ENCODE measurements around the gene SLC30A1. TPM values are rescaled to one million over a fixed set of nuclear protein-coding genes. Genes with fewer than 3 reads are reported as not detected.

The SLC30A1 gene
- total and polyA plus RNA-seq, 2 of the 13 experiments (the other 11 are each of a cell fraction or from before 2014, with no cell fraction given), result 5.9 to 24.4 TPM

DNA sequence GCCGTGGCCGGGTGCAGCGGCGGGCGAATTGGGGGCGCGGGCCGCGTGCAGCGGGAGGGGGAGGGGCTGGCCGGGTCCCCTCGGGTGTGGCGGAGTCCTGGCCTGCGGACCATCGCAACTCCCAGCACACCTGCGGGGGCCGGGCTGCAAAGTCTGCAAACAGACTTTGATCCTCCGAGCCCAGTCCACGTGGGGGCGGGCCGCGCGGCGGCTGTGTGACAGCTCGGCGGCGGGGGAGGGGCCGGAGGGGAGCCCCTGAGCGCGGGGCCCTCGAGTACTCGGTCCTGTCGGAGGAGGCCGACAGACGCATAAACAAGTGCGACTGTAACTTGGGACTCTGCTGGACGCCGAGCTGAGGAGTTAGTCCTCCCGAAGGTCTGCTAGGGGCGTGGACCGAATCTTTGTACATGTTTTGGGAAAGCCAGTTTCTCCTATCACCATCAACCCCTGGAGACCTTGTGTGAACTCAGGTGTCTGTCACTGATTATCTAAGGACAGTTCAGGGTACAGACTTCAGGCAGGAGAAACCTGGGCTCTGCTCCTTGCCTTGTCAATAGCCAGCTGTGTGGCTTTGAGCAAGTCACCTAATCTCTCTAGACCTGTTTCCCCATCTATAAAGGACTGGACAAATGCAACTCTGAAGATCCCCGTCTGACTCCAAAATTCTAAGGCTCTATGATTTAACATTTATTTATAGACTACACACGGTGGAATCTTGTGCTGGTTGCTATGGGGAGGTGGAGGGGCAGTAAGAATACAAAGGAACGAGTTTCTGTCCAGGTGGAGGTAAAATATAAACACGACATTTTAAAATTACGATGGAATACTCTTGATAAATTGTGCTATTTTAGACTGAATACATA lies 710 bp upstream of the SLC30A1 start (continued):
- TF ChIP-seq, protein P1, sequence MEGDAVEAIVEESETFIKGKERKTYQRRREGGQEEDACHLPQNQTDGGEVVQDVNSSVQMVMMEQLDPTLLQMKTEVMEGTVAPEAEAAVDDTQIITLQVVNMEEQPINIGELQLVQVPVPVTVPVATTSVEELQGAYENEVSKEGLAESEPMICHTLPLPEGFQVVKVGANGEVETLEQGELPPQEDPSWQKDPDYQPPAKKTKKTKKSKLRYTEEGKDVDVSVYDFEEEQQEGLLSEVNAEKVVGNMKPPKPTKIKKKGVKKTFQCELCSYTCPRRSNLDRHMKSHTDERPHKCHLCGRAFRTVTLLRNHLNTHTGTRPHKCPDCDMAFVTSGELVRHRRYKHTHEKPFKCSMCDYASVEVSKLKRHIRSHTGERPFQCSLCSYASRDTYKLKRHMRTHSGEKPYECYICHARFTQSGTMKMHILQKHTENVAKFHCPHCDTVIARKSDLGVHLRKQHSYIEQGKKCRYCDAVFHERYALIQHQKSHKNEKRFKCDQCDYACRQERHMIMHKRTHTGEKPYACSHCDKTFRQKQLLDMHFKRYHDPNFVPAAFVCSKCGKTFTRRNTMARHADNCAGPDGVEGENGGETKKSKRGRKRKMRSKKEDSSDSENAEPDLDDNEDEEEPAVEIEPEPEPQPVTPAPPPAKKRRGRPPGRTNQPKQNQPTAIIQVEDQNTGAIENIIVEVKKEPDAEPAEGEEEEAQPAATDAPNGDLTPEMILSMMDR (CRISPR knock-in tag; IDR thresholded peaks at IDR 0.05), result no peak
- TF ChIP-seq CEBPG (CRISPR knock-in tag; IDR thresholded peaks at IDR 0.05) (no peak), GPN1 (CRISPR knock-in tag; IDR thresholded peaks at IDR 0.05; ENCODE audit: borderline replicate concordance) (no peak), ERF (CRISPR knock-in tag; IDR thresholded peaks at IDR 0.05) (no peak), ZBTB42 (CRISPR knock-in tag; IDR thresholded peaks at IDR 0.05) (no peak; the same call in 1 of the 2 replicates), NFE2 (CRISPR knock-in tag; IDR thresholded peaks at IDR 0.05) (no peak), ZNF619 (CRISPR knock-in tag; IDR thresholded peaks at IDR 0.05) (no peak), NCOA2 (CRISPR knock-in tag; IDR thresholded peaks at IDR 0.05) (peak; percentile 35; the same call in 1 of the 2 replicates), KLF16 (CRISPR knock-in tag; IDR thresholded peaks at IDR 0.05) (0 out of 4 replicates have a peak, but pooled peaks of 1 of the 2 experiments have one; percentile 24), ZNF562 (CRISPR knock-in tag; IDR thresholded peaks at IDR 0.05; ENCODE audit: borderline replicate concordance) (no peak), NFRKB (IDR thresholded peaks at IDR 0.05) (no peak), SAP130 (CRISPR knock-in tag; IDR thresholded peaks at IDR 0.05; ENCODE audit: low read depth) (peak; percentile 86), ZNF616 (CRISPR knock-in tag; IDR thresholded peaks at IDR 0.05; ENCODE audit: low read depth) (no peak), ZNF768 (CRISPR knock-in tag; IDR thresholded peaks at IDR 0.05) (no peak; the same call in 1 of the 2 replicates), NONO (IDR thresholded peaks at IDR 0.05) (no peak), NONO (CRISPR knock-in tag; conservative IDR thresholded peaks at IDR 0.05) (0 out of 2 replicates have a peak, but pooled peaks have one; percentile 61), FOSL2 (CRISPR knock-in tag; IDR thresholded peaks at IDR 0.05) (no peak; the same call in 1 of the 2 replicates), MBNL3 (CRISPR knock-in tag; conservative IDR thresholded peaks at IDR 0.05) (no peak), ZNF431 (CRISPR knock-in tag; IDR thresholded peaks at IDR 0.05; ENCODE audit: borderline replicate concordance, low read depth) (0 out of 2 replicates have a peak, but pooled peaks have one; percentile 30), EHMT2 (IDR thresholded peaks at IDR 0.05; ENCODE audit: borderline replicate concordance, low read depth, low read length) (no peak), IRF9 (CRISPR knock-in tag; IDR thresholded peaks at IDR 0.05; ENCODE audit: borderline replicate concordance) (no peak), TSC22D2 (CRISPR knock-in tag; IDR thresholded peaks at IDR 0.05; ENCODE audit: borderline replicate concordance) (no peak), SMARCE1 (IDR thresholded peaks at IDR 0.05; ENCODE audit: borderline replicate concordance) (no peak), RBM39 (IDR thresholded peaks at IDR 0.05; ENCODE audit: low read depth, low read length, poor library complexity, severe bottlenecking) (no peak), U2AF1 (optimal IDR thresholded peaks at IDR 0.05; ENCODE audit: low read depth, low read length) (no peak), ISX (CRISPR knock-in tag; conservative IDR thresholded peaks at IDR 0.05) (no peak)
- TF ChIP-seq, protein P2, sequence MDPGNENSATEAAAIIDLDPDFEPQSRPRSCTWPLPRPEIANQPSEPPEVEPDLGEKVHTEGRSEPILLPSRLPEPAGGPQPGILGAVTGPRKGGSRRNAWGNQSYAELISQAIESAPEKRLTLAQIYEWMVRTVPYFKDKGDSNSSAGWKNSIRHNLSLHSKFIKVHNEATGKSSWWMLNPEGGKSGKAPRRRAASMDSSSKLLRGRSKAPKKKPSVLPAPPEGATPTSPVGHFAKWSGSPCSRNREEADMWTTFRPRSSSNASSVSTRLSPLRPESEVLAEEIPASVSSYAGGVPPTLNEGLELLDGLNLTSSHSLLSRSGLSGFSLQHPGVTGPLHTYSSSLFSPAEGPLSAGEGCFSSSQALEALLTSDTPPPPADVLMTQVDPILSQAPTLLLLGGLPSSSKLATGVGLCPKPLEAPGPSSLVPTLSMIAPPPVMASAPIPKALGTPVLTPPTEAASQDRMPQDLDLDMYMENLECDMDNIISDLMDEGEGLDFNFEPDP (CRISPR knock-in tag; conservative IDR thresholded peaks at IDR 0.05), result no peak
- TF ChIP-seq, protein P3, sequence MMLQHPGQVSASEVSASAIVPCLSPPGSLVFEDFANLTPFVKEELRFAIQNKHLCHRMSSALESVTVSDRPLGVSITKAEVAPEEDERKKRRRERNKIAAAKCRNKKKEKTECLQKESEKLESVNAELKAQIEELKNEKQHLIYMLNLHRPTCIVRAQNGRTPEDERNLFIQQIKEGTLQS (CRISPR knock-in tag; IDR thresholded peaks at IDR 0.05), result no peak

All from HepG2 (cell line).